GM12874 (cell line): ENCODE data around the gene CBLN1.

Source experiments
- TF ChIP-seq, protein P1 (sequence below): IDR thresholded peaks from 2 replicates; pipeline ENCODE4 v1.5.1; 2011; ENCODE audit warnings: low read depth, mild to moderate bottlenecking, control low read depth, low read length, moderate library complexity; ENCODE audit not compliant: insufficient read depth

The CBLN1 gene

DNA sequence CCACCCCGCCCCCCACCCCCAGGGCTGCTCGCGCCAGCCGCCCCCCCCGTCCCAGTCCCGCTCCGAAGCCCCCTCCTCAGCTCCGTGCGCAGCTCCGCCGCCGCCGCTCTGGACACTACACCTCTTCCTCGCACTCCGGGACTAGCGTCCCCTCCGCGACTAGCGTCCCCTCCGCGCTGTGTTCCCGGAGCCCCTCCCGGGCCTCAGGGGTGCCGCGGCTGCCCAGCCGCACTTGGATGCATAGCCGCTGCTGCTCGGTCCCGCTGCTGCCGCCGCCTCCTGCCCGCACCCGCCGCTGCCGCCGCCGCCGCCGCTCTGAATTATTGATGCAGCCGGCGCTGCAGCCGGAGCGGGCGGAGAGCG lies at the start of gene CBLN1:
CBLN1 (minus strand) TSS at position 359 of the 363 bp plus-strand sequence. CDS start 373 bp downstream, outside the sequence.
- TF ChIP-seq, protein P1, sequence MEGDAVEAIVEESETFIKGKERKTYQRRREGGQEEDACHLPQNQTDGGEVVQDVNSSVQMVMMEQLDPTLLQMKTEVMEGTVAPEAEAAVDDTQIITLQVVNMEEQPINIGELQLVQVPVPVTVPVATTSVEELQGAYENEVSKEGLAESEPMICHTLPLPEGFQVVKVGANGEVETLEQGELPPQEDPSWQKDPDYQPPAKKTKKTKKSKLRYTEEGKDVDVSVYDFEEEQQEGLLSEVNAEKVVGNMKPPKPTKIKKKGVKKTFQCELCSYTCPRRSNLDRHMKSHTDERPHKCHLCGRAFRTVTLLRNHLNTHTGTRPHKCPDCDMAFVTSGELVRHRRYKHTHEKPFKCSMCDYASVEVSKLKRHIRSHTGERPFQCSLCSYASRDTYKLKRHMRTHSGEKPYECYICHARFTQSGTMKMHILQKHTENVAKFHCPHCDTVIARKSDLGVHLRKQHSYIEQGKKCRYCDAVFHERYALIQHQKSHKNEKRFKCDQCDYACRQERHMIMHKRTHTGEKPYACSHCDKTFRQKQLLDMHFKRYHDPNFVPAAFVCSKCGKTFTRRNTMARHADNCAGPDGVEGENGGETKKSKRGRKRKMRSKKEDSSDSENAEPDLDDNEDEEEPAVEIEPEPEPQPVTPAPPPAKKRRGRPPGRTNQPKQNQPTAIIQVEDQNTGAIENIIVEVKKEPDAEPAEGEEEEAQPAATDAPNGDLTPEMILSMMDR: no peak

DNA sequence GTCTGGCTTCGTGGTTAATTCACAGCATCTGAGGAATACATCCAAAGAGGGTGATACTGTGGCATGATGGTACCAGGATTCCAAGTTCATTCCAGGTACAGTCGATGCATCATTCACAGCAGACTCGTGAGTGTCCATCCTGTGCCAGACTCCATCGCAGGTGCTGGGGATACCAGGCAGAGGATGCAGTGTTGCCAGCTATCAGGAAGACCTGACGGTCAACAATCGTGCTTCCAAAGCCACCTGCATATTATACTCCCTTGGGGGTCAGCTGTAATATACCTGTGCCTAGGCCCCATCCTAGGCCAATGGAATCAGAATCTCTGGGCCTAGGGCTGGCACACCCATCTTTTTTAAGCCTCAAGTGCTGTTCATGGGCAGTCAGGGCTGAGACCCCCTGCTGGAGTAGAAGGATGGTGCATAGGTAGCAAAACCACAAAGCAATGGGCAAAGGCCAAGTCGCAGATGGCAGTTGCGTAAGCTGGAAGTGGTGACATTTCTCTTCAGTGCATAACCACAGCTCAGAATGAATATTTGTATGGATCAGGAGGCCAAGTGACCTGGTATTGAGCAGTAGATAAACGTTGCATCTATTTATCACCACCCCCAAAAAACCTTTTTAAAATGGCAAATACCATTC lies 49.0 kb upstream of the CBLN1 start:
- TF ChIP-seq, protein P1: no peak

DNA sequence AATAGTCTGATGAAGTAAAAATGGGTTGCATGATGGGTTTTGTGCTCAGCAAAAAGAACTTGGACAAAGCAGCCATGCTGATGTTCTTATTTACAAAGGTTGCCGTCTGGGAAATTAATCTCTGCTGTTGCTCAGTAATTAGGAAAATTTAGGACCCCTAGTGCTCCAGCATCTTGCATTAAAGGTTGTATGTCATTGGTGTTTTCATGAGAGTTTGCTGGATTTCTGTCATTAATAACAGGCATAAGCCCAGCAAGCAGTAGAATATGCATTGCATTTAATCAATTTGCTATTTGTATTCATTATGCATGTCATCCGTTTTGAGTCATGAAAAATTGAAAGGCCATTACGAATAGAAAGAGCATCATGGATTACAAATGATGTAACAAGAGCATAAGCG lies 46.7 kb upstream of the CBLN1 start:
- TF ChIP-seq, protein P1: no peak

DNA sequence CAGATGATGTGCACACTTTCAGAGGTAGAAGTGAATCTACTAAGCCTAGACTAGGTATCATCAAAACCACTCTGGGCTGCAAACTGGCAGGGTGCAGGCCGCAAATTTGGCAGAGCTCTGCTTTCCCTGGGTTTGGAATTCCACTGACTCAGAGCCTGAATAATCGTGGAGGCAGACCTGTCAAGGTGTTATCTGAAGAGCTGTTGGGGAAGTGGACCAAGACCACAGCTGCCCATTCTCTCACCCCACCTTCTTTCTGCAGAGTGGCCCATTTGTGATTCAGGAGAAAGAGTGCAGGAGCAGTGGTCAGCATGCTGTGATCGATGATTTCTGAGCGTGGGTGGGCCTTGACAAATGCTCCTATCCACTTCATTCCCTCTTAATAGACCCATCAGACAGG lies 45.8 kb upstream of the CBLN1 start:
- TF ChIP-seq, protein P1: no peak

DNA sequence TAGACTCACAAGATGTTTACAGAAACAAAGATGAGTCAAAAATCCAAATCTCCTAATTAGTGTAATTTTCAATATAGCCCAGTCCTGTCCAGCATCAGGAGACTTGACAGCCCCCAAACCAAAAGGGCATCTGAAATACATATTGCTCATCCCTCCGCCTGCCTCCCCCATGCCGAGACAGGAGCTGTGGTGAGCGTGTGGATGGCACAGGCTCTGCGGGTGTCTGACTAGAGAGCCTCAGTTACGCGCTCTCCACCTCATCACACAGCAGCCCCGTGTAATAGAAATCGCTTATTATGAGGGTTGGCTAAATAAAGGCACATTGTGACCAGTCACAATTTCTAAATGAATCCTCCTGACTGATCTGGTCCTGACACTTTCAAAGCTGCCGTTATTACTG lies 43.1 kb upstream of the CBLN1 start:
- TF ChIP-seq, protein P1: no peak

DNA sequence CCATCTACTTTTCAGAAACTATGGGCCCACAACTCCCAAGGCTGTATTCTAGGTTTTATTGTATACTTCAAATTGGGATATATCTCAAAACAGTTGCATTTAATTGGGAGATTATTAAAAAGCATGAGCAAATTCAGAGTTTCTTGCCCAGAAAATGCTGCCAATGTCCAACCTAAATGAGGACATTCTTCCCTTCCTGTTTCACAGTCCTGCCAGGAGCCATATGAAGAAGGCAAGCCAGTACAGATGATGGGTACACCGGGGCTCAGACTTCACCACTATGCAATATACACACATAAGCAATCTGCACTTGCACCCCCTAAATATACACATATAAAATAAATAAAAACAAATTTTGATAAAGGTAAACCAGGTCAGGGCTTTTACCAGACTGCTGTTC lies 34.0 kb upstream of the CBLN1 start:
- TF ChIP-seq, protein P1: no peak

DNA sequence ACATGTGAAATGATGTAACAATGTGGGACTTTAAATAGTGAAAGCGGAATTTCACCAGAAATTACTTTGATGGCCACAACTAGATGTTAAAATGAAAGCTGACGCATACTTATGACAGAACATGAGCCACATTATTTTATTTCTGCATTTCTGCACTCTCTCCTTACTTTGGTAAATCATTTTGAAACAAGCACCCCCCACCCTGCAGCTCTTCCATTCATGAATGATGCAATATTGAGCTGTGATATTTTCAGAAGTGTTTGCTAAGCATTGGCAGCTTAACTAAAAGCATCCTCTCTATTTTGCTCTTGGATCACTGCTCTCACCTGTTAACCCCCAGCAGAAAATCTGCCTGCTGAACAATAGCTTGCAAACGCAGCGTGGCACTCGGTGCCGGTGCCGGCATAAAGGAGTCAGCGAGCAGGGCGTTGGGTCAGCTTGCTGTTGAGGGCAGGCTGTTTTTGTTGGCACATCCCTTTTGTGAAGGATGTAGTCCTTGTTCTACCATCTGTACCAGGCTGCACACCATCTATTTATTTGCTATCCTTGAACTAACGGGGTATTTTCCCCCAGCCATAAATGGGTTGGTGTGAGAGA lies 30.8 kb upstream of the CBLN1 start:
- TF ChIP-seq, protein P1: no peak
